ENCODE measurements around the gene YARS2. TPM values are rescaled to one million over a fixed set of nuclear protein-coding genes. Genes with fewer than 3 reads are reported as not detected.
A peak's percentile ranks its signal among the peaks of the same experiment; 100 is the strongest.

Gene YARS2
- polyA plus RNA-seq, 1 donor (not counting 4 experiments of a cell fraction or from before 2014, with no cell fraction given), result 46.8 TPM

DNA sequence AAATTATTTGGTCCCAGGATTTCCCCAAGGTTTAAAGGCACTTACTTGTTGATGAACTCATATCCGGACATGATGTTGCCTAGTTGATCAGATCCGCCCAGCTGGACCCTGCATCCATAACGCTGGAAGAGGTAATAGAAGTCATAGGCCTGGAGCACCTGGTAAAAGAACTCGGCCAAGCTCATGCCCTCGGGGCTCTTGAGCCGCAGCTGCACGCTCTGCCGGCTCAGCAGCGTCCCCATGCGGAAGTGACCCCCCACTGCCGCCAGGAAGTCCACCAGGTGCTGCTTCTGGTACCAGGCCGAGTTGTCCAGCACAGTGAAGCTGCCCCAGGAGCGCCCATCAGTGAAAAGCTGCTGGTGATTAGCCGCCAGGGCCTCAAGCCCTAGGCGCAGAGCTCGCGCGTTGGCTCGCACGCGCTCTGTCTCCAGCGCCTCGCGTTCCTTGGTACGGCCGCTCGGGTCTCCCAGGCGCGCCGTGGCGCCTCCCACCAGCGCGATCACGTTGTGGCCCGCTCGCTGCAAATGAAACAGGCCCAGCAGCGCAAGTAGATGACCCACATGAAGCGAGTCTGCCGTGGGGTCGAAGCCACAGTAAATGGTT lies 545 bp downstream of the YARS2 start:
- no peaks in the 10 kb centered on the region for H4K20me1 ChIP-seq (ENCODE audit: control insufficient read depth, extremely low read depth, insufficient read depth, low read length)
- peaks cover 18% of the 10 kb centered on the region for H3K4me1 ChIP-seq (ENCODE audit: control insufficient read depth, extremely low read depth, insufficient read depth, low read length)
- no peaks in the 10 kb centered on the region for H3K9me1 ChIP-seq (ENCODE audit: control insufficient read depth, extremely low read depth, insufficient read depth, low read length)
- H3K27ac ChIP-seq (ENCODE audit: control insufficient read depth, insufficient read depth, low read length), result peak overlapping the region; percentile 93
- peak overlapping the region; percentile 61 for H3K4me2 ChIP-seq (ENCODE audit: control insufficient read depth, extremely low read depth, insufficient read depth, low read depth, low read length)
- DNase-seq (ENCODE audit: low read depth, low spot score) (peak; percentile 93), FAIRE-seq (peak; percentile 67)
- H3K79me2 ChIP-seq (ENCODE audit: control insufficient read depth, insufficient read depth, low read length), result peaks cover 36% of the 10 kb centered on the region
- peak overlapping the region; percentile 71 for H2AFZ ChIP-seq (ENCODE audit: control insufficient read depth, low read length)
- peak overlapping the region; percentile 96 for H3K9ac ChIP-seq (ENCODE audit: control insufficient read depth, extremely low read depth, insufficient read depth, low read length)
- dilution Hi-C loops (cut with MboI; ENCODE audit: extremely low pct_ligation_motif_present, low sequenced_read_pairs), result no loop called here
- TF ChIP-seq EZH2 (IDR thresholded peaks at IDR 0.05; ENCODE audit: low read length) (no peak), CTCF (optimal IDR thresholded peaks at IDR 0.05 in 1 of 3, IDR thresholded peaks at IDR 0.05 in 1 of 3, conservative IDR thresholded peaks at IDR 0.05 in 1 of 3; ENCODE audit: extremely low read depth in 1 of 3, insufficient read depth in 2 of 3, low read length in 3 of 3) (peak; percentile 87 to 96 (median 89))
- H3K4me3 ChIP-seq (ENCODE audit: control insufficient read depth in 2 of 3, extremely low read depth in 1 of 3, insufficient read depth in 2 of 3, low read depth in 1 of 3, low read length in 3 of 3), result peak overlapping the region; percentile 49 to 90 (median 52)
- H3K9me3 ChIP-seq (ENCODE audit: control insufficient read depth, low read depth, low read length), result no peaks in the 10 kb centered on the region
- H3K36me3 ChIP-seq (ENCODE audit: control insufficient read depth in 2 of 2, extremely low read depth in 1 of 2, insufficient read depth in 2 of 2, low read length in 2 of 2), result peaks cover 4 to 25% of the 10 kb centered on the region in 2 experiments
- no peaks in the 10 kb centered on the region for H3K27me3 ChIP-seq (ENCODE audit: control insufficient read depth, extremely low read depth, insufficient read depth, low read length)

GRCh38 chr12:32754111-32754510 lies 1.6 kb downstream of the YARS2 start:
- no peak for DNase-seq (ENCODE audit: low read depth, low spot score)

More at GRCh38 chr12:32754111-32754510, 1.6 kb downstream of the YARS2 start:
- dilution Hi-C loops (cut with MboI; ENCODE audit: extremely low pct_ligation_motif_present, low sequenced_read_pairs), result no loop called here
- H3K79me2 ChIP-seq (ENCODE audit: control insufficient read depth, insufficient read depth, low read length), result peaks cover 36% of the 10 kb centered on the region
- H3K4me3 ChIP-seq (ENCODE audit: control insufficient read depth in 2 of 3, extremely low read depth in 1 of 3, insufficient read depth in 2 of 3, low read depth in 1 of 3, low read length in 3 of 3), result peak overlapping the region; percentile 49 to 90 (median 52)
- H3K27me3 ChIP-seq (ENCODE audit: control insufficient read depth, extremely low read depth, insufficient read depth, low read length), result no peaks in the 10 kb centered on the region
- peak overlapping the region; percentile 93 for H3K27ac ChIP-seq (ENCODE audit: control insufficient read depth, insufficient read depth, low read length)
- FAIRE-seq, result no peak
- peak overlapping the region; percentile 61 for H3K4me2 ChIP-seq (ENCODE audit: control insufficient read depth, extremely low read depth, insufficient read depth, low read depth, low read length)
- no peaks in the 10 kb centered on the region for H3K9me3 ChIP-seq (ENCODE audit: control insufficient read depth, low read depth, low read length)
- peaks cover 4 to 32% of the 10 kb centered on the region in 2 experiments for H3K36me3 ChIP-seq (ENCODE audit: control insufficient read depth in 2 of 2, extremely low read depth in 1 of 2, insufficient read depth in 2 of 2, low read length in 2 of 2)
- H2AFZ ChIP-seq (ENCODE audit: control insufficient read depth, low read length), result no peak overlapping the region
- H3K9ac ChIP-seq (ENCODE audit: control insufficient read depth, extremely low read depth, insufficient read depth, low read length), result peak overlapping the region; percentile 96
- peaks cover 1% of the 10 kb centered on the region for H4K20me1 ChIP-seq (ENCODE audit: control insufficient read depth, extremely low read depth, insufficient read depth, low read length)
- no peaks in the 10 kb centered on the region for H3K9me1 ChIP-seq (ENCODE audit: control insufficient read depth, extremely low read depth, insufficient read depth, low read length)
- TF ChIP-seq EZH2 (IDR thresholded peaks at IDR 0.05; ENCODE audit: low read length) (no peak), CTCF (optimal IDR thresholded peaks at IDR 0.05 in 1 of 3, IDR thresholded peaks at IDR 0.05 in 1 of 3, conservative IDR thresholded peaks at IDR 0.05 in 1 of 3; ENCODE audit: extremely low read depth in 1 of 3, insufficient read depth in 2 of 3, low read length in 3 of 3) (no peak)
- H3K4me1 ChIP-seq (ENCODE audit: control insufficient read depth, extremely low read depth, insufficient read depth, low read length), result peaks cover 18% of the 10 kb centered on the region

Data from keratinocyte (primary cell).